ENCODE results near the gene SMURF2. TPM values are rescaled to one million over a fixed set of nuclear protein-coding genes. Genes with fewer than 3 reads are reported as not detected.

The SMURF2 gene
- polyA plus RNA-seq, 1 of the 3 experiments (the other 2 are of a cell fraction): 36.6 TPM

- peak overlapping the region; percentile 74 for H3K9ac ChIP-seq
- H3K4me1 ChIP-seq (ENCODE audit: control insufficient read depth in 1 of 2, insufficient read depth in 2 of 2, low read depth in 1 of 2, low read length in 1 of 2): peaks cover 12 to 35% of the 10 kb centered on the region in 2 experiments
- no peaks in the 10 kb centered on the region for H4K20me1 ChIP-seq (ENCODE audit: insufficient read depth)
- H3K36me3 ChIP-seq (replicated peaks in 1 of 2; ENCODE audit: control insufficient read depth in 1 of 2, insufficient read depth in 2 of 2, low read length in 1 of 2): no peaks in the 10 kb centered on the region
- 2% methylated on average over 10 of the region's 10 CpGs for WGBS (ENCODE audit: low lambda C conversion rate)
- ChIA-PET CTCF (interaction anchor here (0.7 to 1.2 kb wide), 3 partner anchors 17 to 81 kb away, joined by 3 read pairs; no protein-coding TSS in a partner anchor), POLR2A (no interaction called here)
- H3K27me3 ChIP-seq (ENCODE audit: insufficient read depth): no peaks in the 10 kb centered on the region
- peak overlapping the region; percentile 69 for H3K4me2 ChIP-seq
- no peaks in the 10 kb centered on the region; the same call in 1 of the 2 replicates for H3K79me2 ChIP-seq (ENCODE audit: insufficient read depth)
- H3K9me2 ChIP-seq: no peaks in the 10 kb centered on the region
- DNase-seq: peak; percentile 74
- no peaks in the 10 kb centered on the region for H3K9me3 ChIP-seq
- H3K4me3 ChIP-seq (ENCODE audit: low read depth in 2 of 2, low read length in 1 of 2): peak overlapping the region; percentile 6 to 10; a peak in 2 of 4 replicates
- H3F3A ChIP-seq (replicated peaks; ENCODE audit: insufficient read depth): peaks cover 66% of the 10 kb centered on the region
- peak overlapping the region; percentile 82 to 99 for H3K27ac ChIP-seq (ENCODE audit: low read depth in 2 of 2, low read length in 1 of 2)
- no peak overlapping the region for H2AFZ ChIP-seq (ENCODE audit: low read depth)
- TF ChIP-seq, protein P1, sequence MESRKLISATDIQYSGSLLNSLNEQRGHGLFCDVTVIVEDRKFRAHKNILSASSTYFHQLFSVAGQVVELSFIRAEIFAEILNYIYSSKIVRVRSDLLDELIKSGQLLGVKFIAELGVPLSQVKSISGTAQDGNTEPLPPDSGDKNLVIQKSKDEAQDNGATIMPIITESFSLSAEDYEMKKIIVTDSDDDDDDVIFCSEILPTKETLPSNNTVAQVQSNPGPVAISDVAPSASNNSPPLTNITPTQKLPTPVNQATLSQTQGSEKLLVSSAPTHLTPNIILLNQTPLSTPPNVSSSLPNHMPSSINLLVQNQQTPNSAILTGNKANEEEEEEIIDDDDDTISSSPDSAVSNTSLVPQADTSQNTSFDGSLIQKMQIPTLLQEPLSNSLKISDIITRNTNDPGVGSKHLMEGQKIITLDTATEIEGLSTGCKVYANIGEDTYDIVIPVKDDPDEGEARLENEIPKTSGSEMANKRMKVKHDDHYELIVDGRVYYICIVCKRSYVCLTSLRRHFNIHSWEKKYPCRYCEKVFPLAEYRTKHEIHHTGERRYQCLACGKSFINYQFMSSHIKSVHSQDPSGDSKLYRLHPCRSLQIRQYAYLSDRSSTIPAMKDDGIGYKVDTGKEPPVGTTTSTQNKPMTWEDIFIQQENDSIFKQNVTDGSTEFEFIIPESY (IDR thresholded peaks at IDR 0.05; ENCODE audit: borderline replicate concordance, low read depth): peak; percentile 93
- TF ChIP-seq, protein P2, sequence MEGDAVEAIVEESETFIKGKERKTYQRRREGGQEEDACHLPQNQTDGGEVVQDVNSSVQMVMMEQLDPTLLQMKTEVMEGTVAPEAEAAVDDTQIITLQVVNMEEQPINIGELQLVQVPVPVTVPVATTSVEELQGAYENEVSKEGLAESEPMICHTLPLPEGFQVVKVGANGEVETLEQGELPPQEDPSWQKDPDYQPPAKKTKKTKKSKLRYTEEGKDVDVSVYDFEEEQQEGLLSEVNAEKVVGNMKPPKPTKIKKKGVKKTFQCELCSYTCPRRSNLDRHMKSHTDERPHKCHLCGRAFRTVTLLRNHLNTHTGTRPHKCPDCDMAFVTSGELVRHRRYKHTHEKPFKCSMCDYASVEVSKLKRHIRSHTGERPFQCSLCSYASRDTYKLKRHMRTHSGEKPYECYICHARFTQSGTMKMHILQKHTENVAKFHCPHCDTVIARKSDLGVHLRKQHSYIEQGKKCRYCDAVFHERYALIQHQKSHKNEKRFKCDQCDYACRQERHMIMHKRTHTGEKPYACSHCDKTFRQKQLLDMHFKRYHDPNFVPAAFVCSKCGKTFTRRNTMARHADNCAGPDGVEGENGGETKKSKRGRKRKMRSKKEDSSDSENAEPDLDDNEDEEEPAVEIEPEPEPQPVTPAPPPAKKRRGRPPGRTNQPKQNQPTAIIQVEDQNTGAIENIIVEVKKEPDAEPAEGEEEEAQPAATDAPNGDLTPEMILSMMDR (IDR thresholded peaks at IDR 0.05): no peak
- peak; percentile 75 for TF ChIP-seq GABPA (IDR thresholded peaks at IDR 0.05; ENCODE audit: low read depth)
- TF ChIP-seq FOSL2 (IDR thresholded peaks at IDR 0.05; ENCODE audit: borderline replicate concordance, low read depth): peak; percentile 100
- TF ChIP-seq RXRA (IDR thresholded peaks at IDR 0.05; ENCODE audit: borderline replicate concordance, low read depth): peak; percentile 99
- peak; percentile 22; the same call in 1 of the 2 replicates for TF ChIP-seq MXI1 (IDR thresholded peaks at IDR 0.05; ENCODE audit: low read depth, low read length)
- TF ChIP-seq NFIC (IDR thresholded peaks at IDR 0.05; ENCODE audit: borderline replicate concordance): peak; percentile 98
- peak; percentile 93; the same call in 1 of the 2 replicates for TF ChIP-seq POLR2AphosphoS5 (IDR thresholded peaks at IDR 0.05; ENCODE audit: low read depth, low read length)
- TF ChIP-seq FOXM1 (IDR thresholded peaks at IDR 0.05; ENCODE audit: low read depth): peak; percentile 97
- TF ChIP-seq EP300 (IDR thresholded peaks at IDR 0.05; ENCODE audit: borderline replicate concordance in 1 of 2, low read depth in 1 of 2, low read length in 1 of 2): peak; percentile 85 to 100
- TF ChIP-seq EZH2phosphoT487 (IDR thresholded peaks at IDR 0.05; ENCODE audit: borderline replicate concordance, low read depth): no peak
- TF ChIP-seq, protein P3, sequence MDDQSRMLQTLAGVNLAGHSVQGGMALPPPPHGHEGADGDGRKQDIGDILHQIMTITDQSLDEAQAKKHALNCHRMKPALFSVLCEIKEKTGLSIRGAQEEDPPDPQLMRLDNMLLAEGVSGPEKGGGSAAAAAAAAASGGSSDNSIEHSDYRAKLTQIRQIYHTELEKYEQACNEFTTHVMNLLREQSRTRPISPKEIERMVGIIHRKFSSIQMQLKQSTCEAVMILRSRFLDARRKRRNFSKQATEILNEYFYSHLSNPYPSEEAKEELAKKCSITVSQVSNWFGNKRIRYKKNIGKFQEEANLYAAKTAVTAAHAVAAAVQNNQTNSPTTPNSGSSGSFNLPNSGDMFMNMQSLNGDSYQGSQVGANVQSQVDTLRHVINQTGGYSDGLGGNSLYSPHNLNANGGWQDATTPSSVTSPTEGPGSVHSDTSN (IDR thresholded peaks at IDR 0.05): peak; percentile 92
- TF ChIP-seq RCOR1 (IDR thresholded peaks at IDR 0.05; ENCODE audit: low read length): no peak; the same call in 1 of the 2 replicates
- no peak for TF ChIP-seq NRF1 (IDR thresholded peaks at IDR 0.05; ENCODE audit: low read depth, low read length)
- TF ChIP-seq TAF1 (IDR thresholded peaks at IDR 0.05; ENCODE audit: borderline replicate concordance, low read depth, low read length): peak; percentile 75; the same call in 1 of the 2 replicates
- TF ChIP-seq JUND (IDR thresholded peaks at IDR 0.05): peak; percentile 100
- no peak for TF ChIP-seq FOXJ3 (CRISPR knock-in tag; IDR thresholded peaks at IDR 0.05)
- no peak for TF ChIP-seq SMC3 (IDR thresholded peaks at IDR 0.05; ENCODE audit: low read depth, low read length)
- peak; percentile 85 for TF ChIP-seq REST (IDR thresholded peaks at IDR 0.05; ENCODE audit: low read depth, low read length)
- TF ChIP-seq GATA2 (CRISPR knock-in tag; IDR thresholded peaks at IDR 0.05): peak; percentile 79
- peak; percentile 70 for TF ChIP-seq ELF1 (IDR thresholded peaks at IDR 0.05)
- TF ChIP-seq TCF12 (IDR thresholded peaks at IDR 0.05): peak; percentile 99
- TF ChIP-seq TEAD4 (IDR thresholded peaks at IDR 0.05; ENCODE audit: borderline replicate concordance, insufficient read depth): peak; percentile 99
- peak; percentile 74; the same call in 1 of the 2 replicates for TF ChIP-seq YY1 (IDR thresholded peaks at IDR 0.05; ENCODE audit: low read depth)
- TF ChIP-seq, protein P4, sequence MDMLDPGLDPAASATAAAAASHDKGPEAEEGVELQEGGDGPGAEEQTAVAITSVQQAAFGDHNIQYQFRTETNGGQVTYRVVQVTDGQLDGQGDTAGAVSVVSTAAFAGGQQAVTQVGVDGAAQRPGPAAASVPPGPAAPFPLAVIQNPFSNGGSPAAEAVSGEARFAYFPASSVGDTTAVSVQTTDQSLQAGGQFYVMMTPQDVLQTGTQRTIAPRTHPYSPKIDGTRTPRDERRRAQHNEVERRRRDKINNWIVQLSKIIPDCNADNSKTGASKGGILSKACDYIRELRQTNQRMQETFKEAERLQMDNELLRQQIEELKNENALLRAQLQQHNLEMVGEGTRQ (IDR thresholded peaks at IDR 0.05; ENCODE audit: borderline replicate concordance, low read depth, low read length): no peak
Observed at GRCh38 chr17:64707050-64707591, 45.0 kb upstream of the SMURF2 start.
